GM18870 (cell line): ENCODE data around the gene TBX10.
"Not testable (repeated sequence)": the region's sequence is repeated elsewhere in the genome, so short reads cannot be mapped to it uniquely, and the experiment has no call there.

ENCODE experiments used
- ATAC-seq: cut with Tn5 transposase; IDR thresholded peaks from one replicate; pipeline ENCODE4 v1.9.1; 2021; ENCODE audit warnings: moderate library complexity; ENCODE audit not compliant: unreplicated experiment

TBX10 gene

DNA sequence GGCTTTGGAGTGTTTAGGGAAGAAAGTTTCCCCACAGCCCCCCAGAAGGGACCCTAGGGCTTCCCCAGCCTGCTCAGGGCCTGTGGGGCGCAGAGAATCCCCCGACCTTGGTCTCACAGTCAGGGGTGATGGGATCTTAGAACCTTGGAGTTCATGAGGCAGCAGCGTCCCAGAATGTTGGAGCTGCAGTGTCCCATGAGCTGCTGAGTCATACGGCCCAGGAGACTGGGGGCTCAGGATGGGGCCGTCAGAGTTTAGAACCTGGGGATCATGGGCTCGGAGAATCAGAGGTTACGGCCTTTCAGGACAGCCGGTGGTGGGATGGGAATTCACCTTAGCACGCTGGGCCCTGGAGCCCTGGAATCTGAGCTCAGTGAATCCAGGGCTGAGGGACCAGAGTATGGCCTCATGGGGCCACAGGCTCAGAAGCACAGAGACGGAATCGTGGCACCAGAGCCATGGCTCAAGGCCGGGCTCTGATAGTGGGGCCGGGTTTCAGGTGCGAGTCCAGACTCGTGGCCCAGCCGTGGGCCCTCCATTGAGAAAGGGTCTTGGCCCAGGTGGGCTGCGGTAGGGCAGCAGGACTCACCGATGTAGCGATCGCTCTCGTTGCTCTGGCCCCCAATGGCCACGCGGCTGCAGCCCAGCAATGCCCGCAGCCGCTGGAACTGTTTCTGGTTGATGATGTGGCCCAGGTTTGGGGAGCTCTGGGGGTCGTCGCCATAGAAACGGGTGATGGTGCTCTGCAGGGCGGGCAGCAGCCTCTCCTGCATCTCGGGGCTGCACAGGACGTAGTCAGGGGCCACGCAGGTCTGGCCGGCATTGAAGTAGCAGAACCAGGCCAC lies 25.4 kb upstream of the TBX10 start:
- no peak for ATAC-seq

DNA sequence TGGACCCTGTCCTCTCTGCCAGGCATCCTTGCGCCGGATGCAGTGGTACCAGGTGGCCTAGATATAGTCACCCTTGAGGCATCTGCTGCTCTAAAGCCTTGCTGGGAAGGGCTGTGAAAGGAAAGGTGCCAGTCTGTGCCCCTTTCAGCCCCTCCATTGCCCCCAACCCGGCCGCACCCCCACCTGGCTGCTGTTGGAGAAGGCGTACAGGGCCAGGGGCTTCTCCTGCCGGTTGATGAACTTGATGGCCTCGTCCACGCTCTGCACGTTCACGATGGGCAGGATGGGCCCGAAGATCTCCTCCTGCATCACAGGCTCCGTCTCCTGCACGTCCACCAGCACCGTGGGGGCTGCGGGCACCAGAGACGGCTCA lies 24.6 kb upstream of the TBX10 start:
- ATAC-seq, result no peak

DNA sequence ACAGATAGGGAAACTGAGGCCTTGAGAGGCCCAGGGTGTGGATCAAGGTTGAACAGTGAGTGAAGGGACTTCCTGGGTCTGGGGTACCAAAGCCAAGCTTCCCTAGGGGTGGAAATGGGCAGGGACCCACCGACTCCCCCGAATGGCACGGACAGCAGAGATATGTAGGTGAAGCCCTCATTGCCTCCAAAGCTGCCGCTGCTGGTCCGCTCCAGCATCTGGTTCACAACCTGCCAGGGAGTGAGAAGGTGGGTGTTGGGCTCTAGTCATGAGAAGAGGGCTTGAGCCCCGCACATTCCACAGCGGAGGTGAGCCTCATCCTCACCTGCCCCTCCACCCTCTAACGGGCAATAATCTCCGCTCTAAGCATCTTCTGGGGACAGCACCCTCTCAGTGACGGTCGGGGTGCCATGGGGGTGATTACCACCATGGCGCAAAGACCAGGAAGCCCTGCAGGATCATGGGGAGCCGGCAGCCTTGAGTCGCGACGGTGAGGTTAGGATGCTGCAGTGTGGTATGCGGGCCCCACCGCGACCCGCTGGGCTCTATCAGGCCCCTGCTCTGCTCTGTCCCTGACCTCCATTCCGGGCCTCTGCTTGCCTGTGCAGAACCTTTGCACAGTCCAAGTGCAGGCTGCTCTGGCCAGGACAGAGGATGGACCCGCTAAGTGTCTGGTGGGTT lies 24.1 kb upstream of the TBX10 start:
- ATAC-seq, result no peak

DNA sequence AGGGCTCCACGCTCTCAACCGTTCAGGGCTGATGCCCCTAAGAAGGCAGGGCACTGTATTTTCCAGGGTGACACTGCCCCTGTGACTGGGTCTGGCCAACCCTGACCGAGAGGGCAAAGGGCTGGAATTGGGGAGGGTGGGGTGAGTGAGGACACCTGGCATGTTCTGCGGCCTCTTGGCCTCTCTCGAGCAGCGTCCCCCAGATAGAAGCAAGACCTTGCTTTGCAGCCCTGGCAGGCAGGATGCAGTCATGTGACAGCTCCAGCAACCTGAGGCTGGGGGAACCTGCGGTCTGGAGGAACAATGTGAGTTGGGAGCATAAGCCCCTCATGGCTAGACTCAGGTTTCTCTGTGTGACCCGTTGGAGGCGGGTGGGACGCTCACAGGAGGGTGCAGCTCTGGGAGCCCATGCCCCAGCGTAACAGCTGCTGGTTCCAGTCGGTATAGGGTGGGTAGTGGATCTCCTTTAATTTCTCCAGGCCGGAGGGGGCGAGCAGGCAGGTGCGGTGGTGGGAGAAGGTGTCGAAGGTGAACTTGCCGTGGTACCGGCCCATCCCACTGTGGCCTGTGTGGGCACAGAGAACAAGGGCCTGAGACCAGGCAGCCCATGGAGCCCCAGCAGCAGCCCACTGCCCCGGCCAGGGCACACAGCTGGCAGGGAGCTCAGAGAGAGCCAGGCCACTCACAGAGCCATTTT lies 23.4 kb upstream of the TBX10 start:
- no peak for ATAC-seq

DNA sequence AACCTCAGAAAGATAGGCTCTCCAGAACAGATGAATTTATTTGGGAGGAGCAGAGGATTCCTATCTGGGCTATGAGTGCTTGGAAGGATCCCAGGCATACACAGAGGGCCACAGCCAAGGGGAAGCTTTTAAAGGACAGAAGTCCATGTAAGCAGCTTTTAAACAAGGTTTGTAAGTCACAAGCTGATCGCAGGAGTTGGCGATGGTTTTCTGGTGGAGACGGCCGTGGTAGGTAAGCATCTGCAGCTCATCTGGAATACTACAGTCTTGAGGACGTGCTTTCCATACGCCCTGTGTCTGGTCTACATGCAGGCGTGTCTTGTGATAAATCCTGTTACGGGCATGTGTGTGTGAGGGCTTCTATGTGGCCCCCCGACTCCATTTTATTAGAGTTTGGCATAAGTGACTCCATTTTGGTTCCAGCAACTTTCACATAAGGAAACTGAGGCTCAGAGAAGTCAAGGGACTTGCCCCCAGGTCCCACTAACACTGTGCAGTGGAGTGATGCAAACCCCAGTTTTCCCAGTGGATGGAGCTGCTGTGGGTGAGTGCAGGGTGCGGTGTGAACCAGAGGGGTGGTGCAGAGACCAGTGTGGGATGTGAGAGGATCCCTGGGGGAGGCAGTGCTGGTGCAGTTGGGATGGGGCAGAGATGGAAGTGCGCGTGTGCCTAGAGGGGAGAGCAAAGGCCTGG lies 22.7 kb upstream of the TBX10 start:
- ATAC-seq, result no peak

DNA sequence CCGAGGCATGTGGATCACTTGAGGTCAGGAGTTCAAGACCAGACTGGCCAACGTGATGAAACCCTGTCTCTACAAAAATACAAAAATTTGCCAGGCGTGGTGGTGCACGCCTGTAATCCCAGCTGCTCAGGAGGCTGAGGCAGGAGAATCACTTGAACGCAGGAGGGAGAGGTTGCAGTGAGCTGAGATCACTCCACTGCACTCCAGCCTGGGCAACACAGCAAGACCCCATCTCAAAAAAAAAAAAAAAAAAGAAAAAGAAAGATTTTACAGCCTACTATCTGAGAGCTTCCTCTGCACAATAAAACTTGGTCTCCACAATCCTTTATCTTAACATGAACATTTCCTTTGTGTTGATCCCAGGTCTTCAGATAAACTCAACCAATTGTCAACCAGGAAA lies 21.2 kb upstream of the TBX10 start:
- ATAC-seq, result not testable (repeated sequence)

DNA sequence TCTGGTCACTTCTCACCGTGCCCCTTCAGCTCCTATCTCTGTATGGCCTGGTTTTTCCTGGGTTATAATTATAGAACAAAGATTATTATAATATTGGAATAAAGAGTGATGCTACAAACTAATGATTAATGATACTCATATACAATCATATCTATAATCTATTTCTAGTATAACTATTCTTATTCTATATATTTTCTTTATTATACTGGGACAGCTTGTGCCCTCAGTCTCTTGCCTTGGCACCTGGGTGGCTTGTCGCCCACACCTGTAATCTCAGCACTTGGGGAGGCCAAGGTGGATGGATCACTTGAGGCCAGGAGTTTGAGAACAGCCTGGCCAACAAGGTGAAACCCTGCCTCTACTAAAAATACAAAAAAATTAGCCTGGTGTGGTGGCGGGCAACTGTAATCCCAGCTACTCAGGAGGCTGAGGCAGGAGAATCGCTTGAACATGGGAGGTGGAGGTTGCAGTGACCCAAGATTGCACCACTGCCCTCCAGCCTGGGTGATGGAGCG lies 20.1 kb upstream of the TBX10 start:
- ATAC-seq, result not testable (repeated sequence)

DNA sequence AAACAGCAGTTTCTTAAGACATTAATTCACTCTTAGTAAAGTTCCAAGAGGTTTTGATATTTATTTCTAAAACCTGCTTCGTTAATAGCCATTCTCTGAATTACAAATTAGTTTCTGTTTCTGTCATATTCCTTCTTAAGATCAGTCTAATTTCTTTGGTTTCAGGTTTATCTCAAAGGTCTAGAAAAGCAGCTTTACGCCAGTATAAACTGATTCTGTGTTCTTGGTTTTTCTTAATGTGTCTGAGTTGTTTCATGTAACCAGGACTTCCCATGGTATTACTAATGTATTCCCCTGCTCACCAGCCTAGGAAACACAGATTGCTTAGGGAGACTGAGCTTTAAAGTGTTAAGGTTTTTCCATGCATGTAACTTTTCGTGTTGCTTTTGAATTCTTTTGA lies 17.7 kb upstream of the TBX10 start:
- ATAC-seq, result no peak

DNA sequence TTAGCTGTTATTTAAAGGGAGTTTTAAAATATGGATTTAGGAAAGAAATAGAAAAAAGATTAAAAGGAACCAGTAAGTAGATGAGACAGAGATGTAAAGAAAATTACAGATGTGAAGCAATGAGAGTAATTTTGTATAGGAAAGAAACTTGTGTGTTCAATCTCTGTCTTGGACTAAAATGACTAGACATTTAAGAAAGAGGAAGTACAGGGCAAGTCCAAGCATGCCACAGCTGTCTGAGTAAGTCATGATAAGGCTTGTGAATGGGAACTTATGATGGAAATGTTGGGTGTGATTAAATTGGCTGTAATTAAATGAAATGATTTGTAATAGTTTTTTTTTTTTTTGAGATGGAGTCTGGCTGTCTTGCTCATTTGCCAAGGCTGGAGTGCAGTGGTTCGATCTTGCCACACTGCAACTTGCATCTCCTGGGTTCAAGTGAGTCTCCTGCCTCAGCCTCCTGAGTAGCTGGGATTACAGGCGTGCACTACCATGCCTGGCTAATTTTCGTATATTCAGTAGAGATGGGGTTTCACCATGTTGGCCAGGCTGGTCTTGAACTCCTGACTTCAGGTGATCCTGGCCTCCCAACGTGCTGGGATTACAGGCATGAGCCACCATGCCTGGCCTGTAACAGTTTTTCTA lies 16.8 kb upstream of the TBX10 start:
- no peak for ATAC-seq

DNA sequence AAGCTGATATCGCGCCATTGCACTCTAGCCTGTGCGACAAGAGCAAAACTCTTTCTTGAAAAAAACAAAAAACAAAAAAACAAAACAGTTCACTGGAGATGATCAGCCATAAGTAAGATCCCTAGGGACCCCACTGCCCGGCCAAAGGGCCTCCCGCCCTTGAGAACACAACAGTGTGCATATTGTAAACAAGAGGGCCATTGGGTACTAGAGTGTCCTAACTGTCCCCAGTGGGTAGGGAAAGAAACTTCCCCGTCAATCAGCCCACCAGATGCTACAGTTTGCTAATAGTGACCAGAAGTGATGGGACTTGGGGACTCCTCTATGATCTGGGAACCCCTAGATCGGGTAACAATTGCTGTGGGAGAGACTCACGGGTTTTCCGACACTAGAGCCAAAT lies 14.7 kb upstream of the TBX10 start:
- ATAC-seq, result no peak

DNA sequence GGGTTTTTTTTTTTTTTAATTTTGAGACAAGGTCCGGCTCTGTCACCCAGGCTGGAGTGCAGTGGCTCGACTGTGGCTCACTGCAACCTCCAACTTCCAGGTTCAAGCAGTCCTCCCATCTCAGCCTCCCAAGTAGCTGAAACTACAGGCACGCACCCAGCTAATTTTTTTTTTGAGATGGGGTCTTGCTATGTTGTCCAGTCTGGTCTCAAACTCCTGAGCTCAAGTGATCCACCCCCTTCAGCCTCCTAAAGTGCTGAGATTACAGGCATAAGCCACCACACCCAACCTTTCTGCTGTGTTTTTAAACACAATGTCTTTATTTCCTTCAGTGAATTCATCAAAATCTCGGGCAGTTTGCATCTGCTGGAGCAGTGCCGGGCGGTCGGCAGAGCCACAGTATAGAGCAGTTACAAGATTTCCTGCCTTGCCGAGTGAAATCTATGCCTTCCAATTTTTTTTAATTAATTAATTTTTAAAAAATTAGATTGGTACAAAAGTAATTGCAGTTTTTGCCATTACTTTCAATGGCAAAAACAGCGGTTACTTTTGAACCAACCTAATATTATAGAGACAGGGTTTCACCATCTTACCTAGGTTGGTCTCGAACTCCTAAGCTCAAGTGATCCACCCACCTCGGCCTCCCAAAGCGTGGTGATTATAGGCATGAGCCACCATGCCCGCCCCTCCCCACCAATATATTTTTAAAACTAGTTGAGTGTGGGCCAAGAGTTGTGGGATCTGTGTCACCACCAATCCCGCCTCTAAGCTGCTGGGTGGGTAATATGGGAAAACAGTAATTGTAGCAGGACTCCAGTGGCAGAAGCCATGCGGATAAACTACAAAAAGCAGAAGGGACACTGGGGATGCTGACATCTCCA lies 13.6 kb upstream of the TBX10 start:
- no peak for ATAC-seq

DNA sequence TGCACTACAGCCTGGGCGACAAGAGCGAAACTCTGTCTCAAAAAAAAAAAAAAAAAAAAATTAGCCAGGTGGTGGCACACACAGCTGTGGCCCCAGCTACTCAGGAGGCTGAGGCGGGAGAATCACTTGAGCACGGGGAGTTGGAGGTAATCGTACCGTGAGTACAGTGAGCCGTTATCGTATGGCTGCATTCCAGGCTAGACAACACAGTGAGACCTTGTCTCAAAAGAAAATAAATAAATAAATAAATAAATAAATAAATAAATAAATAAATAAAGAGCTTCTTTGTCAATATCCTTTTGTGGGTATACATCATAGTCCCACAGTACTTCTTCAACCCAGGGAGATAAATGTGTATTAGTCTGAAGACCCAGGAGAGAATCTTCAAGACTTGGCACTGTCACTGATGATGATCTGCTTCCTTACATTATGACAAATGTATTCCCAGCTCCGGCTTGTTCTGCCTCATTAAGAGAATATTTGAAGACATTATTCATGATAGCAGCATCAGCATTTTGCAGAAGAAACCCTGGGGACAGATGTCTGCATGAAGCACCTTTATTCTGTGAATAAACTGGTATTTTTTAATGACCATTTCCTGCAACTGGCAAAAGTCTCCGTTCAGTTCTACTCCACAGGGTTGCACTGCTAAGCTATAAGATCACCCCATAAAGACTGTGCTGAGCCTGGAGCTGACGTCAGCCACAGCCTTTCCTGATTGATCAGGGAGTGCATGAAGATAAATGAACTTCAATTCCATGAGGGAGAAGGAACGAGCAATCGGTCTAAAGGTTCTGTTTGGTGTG lies 12.6 kb upstream of the TBX10 start:
- no peak for ATAC-seq

DNA sequence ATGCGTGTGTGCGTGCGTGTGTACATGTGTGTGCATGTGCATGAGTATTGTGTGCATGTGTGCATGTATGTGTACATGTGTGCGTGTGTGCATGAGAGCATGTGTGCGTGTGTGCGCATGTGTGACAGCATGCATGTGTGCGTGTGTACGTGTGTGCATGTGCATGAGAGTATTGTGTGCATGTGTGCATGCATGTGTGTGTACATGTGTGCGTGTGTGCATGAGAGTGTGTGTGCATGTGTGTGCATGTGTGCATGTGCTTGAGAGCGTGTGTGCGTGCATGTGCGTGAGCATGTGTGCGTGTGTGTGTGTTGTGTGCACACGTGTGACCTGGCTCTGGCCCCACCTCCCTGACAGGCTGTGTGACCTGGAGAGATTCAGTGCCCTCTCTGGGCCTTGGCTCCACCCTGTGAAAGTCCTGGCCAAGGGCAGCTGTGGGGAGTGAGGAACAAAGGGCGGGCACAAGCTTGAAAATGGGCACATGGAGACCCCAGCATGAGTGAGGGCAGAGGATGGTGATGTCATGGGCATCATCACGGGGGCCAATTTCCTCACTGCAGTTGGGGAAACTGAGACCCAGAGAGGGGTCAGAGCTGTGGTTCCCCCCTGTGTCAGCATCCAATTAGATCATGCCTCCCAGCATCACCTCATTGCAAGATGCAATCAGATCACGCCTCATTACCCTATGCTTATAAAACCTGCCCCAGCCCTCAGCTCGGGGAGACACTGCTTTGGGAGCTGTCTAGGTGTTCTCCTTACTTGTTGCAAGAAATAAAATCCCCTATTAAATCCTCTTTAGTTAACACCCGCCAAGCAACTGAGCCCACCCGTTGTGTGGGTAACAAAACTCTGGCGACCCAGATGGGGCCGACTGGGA lies 10.3 kb upstream of the TBX10 start:
- no peak for ATAC-seq

DNA sequence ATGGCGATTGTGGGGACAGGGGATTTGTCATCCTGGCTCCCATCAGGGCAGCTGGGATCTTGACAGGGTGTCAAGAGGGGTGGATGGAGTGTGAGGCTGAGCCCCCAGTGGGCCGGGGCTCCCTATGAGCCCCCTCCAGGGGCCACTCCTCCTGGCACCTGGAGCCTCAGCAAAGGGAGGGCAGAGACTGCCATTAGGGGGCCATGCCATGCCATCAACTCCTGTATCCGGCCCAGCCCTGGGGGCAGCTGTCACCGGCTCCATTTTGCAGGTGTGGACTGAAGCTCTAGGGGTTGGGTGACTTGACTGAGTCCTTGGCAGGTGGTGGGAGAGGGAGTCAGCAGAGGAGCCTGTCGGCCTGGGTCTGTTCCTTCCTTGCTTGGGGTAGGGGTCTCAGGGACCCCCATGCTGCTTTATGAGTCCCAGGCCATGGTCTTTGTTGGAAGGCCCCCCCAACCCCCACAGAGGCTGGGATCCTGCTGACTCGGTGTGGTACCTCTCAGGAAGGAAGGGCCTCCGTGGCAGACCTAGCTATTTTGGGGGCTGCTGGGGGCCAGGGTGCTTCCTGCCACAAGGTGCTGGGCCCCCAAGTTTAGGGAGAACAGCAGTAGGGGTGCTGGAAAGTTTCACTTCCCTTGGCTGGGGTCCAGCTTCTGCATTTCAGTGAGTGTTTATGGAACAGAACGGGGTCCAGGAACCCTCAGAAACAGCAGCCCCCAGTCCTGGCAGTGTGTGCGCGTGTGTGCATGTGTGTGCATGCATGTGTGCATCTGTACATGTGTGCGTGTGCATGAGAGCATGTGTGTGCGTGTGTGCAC lies 9.4 kb upstream of the TBX10 start:
- no peak for ATAC-seq

DNA sequence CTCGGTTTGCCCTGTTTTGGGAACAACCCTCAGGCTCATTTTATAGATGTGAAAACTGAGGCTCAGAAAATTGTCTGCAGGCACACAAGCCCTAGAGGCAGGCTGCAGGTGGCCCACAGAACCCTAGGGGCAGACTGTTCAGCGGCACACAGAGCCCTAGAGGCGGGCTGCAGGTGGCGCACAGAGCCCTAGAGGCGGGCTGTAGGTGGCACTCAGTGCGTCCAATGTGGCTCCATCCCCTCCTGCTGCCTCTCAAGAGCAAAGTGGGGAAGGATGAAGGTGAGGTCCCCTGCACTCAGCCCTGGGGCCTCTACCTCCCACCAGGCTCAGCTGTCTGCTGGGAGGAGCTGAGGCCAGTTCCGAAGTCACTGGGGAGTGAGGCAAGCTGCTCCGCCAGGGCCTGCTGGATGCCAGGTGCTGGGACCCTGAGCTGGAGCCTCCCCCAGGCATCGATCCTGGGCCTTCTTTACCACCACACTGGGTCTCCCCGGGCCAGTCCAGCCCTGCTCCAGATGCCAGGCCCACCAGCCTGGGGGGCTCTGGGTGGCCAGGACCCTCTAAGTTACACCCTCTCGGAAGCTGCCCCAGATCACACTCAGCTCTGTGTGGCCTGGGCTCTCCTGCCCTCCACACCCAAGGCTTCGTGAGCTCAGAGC lies 8.7 kb upstream of the TBX10 start:
- no peak for ATAC-seq

DNA sequence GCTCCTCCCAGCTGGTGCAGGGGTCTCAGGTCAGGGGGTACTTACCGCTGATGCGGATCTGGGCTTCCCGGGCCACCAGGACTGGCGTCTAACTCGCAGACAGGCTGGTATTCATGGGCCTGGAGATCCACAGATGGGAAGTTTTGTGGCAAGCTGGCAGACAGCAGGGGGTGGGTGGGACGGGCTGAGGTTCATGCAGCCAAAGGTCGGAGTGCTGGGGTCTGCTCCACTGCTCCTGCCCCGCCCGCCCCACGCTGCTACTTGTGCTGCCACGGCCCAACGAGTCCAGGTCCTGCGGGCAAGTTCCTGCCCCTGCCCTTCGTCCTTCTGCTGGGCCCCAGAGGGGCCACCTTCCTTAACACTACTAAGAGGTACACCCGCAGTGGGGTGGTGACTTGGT lies 7.9 kb upstream of the TBX10 start:
- no peak for ATAC-seq
